ENCODE results near the gene TMEM208. TPM values are rescaled to one million over a fixed set of nuclear protein-coding genes. Genes with fewer than 3 reads are reported as not detected.

The TMEM208 gene
- polyA plus RNA-seq, 3 donors: 40.1 to 49.4 (median 45.5) TPM

GRCh38 chr16:67206838-67207248, 20.1 kb upstream of the TMEM208 start:
- no peak for DNase-seq

DNA sequence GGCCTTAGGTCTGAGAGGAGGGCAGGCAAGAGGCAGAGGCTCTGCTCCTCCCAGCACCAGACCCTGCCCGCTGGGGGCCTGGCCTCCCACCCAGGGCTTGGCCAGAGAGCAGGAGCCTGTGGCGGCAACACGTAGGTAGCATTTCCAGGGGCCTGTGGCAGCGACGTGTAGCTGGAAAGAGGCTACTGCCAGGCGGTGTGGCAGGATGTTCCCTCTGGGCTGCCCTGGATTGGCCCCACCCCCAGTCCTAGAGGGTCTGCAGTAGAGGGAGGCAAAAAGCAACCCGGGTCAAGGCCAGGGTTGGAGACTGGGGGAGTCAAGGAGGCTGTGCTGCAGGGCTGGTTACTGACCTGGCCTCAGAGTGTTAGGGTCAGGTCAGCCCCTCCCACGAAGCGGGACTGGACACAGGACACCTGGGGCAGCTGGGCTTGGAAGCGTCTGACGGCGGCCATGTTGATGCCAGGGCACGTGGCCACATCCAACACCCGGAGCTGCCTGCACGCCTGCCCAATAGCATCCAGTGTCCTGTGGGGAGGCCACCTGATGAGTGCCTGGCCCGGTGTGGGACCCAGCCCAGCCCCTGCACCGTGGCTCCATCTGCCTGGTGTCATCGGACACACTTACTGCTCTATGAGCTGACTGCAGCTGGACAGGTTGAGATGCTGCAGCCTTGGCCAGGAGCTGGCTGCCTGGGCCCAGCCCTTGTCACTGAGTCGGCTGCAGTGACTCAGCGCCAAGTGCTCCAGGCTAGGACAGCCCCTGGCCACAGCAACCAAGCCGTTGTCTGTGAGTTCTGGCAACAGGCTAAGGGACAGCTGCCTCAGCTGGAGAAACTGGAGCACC, 19.5 kb upstream of the TMEM208 start:
- no peak for DNase-seq

DNA sequence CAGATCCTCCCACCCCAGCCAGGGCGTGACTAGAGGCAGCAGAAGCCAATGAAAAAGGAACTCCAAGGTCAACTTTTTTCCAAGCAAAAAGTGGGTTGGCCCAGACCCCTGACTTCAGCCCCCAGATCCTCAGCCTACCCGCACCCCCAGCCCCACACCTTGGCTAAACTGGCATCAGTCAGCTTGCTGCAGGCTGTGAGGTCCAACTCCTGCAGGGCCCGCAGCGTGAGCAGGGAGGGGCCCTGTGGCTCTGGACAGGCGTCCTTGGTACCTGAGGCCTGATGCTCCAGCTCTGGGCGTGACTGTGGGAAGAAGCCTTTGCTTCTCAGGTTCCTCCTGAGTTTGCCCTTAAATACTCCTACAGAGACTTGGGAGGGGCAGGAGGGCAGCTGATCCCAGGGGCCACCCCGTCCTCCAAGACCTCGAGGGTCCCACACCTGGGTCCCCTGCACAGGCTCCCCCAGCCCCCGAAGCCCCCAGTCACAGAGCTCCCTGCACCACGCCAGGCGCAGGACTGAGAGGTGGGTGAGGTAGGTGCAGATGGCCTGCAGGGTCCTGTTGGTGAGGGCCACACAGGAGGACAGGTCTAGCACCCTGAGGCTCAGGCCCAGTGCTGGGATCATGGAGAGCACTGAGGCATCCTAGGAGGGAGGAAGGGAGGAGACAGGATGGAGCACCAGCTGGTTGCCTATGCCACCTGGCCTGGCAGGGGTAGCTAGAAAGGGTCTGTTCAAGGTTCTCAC, 18.6 kb upstream of the TMEM208 start:
- no peak for DNase-seq

DNA sequence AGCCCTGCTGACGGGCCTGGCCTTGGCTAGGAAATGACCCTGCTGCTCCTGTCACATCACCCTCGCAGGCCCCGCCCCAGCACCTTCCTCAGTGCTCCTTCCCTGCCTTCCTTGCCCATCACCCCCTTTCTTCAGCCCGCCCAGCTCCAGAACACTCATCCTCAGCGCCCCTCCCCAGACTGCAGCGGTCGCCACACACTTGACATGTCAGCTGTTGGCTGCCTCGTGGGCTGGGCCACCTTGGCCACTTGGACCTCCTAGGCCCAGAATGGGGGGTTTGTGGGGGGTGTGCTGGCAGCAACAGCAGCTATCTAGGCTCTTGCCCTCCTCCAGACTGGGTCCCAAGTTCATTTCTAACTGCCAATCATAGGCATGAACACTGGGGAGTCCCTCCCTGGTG, 17.4 kb upstream of the TMEM208 start:
- no peak for DNase-seq

DNA sequence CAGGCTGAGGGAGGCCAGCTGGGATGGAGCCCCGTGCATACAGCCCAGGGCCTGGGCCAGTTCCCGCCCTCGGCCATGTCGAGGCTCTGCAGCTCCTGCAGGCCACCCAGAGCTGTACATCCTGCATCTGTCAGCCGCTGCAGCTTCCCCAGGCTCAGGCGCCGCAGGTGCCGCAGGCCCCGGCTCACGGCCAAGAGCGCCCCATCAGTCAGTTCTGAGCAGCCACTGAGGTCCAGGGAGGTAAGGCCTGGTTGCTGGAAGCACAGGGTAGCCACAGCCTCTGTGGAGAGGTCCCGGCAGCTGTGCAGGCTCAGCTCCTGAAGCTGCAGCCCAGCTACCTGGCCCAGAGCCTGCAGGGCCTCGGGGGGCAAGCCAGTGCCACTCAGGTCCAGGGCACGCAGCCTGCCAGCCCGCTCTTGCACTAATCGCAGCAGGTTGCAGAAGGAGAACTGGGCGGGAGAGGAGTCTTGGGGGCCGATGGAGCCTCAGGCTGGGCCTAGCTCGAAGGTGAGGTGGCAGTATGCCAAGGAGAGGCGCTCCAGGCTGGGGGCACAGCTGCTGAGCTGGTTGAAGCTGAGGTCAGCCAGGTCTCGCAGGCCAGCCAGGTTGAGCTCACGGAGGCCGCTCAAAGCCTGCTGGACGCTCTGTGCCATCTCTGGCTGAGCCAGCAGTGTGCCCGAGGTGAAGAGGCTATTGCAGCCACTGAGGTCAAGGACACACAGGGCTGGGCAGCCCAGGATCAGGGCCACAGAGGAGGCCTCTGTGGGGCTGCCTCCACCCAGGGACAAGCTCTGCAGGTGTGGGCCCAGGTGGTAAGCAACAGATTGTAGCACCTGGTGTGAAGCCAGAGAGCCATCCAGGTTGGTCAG, 16.6 kb upstream of the TMEM208 start:
- DNase-seq: no peak

DNA sequence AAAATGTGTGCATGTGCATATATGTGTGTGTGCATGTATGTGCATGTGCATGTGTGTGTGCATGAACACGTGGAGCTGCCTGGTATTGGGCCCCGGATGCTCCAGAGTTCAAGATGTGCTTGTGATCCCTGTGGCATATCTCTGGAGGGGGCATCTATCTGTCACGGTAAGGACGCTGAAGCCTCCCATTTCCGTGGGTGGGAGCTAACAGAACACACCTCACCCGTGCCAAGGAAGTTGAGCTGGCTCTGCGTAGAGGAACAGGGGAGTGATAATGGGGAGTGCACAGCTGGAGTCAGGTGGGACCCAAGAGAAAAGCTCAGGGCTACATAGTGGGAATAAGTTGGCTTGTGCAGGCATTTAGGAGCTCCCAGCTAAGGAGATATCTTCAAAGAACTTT, 15.3 kb upstream of the TMEM208 start:
- DNase-seq: no peak

- no peak for DNase-seq
These were observed 14.2 kb upstream of the TMEM208 start for GRCh38 chr16:67212766-67213165.

- DNase-seq: no peak
These were observed 13.5 kb upstream of the TMEM208 start for GRCh38 chr16:67213197-67214019.

- DNase-seq: no peak
These were observed 11.2 kb upstream of the TMEM208 start for GRCh38 chr16:67215706-67216105.

DNA sequence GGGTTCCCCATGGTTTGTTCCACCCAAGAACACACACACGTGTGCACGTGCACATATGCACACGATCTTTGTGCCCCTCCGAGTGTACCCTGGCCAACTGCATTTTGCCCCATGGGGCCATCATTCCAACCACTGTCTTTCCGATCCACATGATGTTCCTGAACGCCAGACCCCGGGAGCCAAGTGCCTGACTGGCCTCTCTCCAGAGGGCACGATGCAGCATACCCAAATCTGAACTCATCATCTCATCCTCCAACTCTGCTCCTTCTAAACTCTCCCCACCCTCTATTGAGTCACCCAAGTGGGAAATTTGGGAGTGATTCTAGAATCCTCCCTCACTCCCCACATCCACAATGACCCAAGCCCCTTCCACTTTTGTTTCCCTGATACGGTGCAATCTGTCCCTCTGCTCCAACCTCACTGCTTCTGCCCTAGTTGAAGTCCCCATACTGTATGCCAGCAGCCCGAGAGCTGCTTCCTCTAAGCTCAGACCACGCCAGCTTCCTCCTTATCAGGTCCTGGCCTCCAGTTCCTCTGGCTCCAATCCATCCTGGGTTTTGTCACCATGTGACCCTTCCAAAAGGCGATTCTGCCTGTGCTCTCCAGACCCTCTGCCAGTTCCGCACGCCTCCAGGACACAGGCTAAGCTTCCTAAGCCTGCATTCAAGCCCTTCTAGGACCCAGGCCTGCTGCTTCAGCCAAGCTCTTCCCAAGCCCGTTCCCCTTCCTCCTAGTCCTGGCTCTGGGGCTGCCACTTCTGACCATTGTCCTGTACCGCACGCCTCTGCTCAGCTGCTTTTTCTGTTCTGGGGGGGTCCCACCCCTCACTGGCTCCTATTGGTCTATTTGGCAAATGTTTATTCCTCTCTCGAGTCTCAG, 10.1 kb upstream of the TMEM208 start:
- DNase-seq: no peak

GRCh38 chr16:67223992-67224391, 2.9 kb upstream of the TMEM208 start:
- no peak for DNase-seq

DNA sequence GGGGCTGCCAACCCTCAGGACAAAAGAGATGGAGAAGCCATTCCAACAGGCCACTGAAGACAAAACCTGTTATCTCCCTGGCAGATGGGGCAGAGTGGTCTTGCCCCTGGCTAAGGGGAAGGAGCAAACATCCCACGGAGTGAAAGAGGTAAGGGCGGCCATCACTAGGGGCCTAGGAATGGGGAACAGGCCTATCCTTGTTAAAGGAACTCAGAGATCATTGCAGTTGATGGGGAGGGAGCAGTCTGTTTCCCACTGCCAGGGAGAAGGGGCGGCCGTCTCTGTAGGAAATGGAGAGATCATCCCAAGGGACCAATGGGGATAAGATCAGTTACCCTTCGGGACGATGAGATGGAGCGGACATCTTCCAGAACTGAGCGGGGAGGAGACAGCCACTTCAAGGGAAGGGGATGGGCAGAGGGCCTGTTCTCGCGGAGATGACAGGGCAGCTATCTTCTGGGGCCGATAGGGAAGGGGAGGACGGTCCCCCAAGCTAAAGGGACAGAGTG, 581 bp upstream of the TMEM208 start:
- no peak for DNase-seq

- DNase-seq: no peak
These were observed 614 bp downstream of the TMEM208 start for GRCh38 chr16:67227567-67227921.

DNA sequence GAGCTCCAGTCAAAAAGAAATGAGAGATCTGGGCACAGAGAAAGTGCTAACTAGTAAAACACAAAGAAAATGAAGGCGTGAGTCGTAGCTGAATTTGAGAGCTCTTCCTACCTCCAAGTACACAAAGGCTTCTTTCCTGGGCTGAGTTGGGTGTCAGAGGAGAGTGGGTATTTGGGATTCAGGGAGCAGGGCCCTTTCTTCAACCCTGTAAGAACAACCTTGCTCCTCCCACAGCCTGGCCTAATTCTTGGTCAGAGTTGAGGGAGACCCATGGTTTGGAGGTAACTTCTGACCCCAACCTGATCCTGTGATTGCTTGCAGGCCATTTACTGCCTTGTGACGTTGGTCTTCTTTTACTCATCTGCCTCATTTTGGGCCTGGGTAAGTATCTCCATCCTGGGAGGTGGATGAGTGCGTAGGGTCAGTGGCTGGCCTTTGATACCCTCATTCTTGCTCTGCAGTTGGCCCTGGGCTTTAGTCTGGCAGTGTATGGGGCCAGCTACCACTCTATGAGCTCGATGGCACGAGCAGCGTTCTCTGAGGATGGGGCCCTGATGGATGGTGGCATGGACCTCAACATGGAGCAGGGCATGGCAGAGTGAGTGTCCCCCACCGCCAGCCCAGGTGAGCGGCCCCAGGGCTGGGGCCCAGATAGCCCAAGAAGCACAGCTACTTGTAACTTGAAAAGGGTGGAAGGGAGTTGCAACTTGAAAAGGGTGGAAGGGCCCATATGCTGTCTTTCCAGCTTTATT, 1.3 kb downstream of the TMEM208 start:
- no peak for DNase-seq

- DNase-seq: no peak
These were observed 2.0 kb downstream of the TMEM208 start for GRCh38 chr16:67228905-67229304.

GRCh38 chr16:67229906-67230808, 3.2 kb downstream of the TMEM208 start:
- no peak for DNase-seq

DNA sequence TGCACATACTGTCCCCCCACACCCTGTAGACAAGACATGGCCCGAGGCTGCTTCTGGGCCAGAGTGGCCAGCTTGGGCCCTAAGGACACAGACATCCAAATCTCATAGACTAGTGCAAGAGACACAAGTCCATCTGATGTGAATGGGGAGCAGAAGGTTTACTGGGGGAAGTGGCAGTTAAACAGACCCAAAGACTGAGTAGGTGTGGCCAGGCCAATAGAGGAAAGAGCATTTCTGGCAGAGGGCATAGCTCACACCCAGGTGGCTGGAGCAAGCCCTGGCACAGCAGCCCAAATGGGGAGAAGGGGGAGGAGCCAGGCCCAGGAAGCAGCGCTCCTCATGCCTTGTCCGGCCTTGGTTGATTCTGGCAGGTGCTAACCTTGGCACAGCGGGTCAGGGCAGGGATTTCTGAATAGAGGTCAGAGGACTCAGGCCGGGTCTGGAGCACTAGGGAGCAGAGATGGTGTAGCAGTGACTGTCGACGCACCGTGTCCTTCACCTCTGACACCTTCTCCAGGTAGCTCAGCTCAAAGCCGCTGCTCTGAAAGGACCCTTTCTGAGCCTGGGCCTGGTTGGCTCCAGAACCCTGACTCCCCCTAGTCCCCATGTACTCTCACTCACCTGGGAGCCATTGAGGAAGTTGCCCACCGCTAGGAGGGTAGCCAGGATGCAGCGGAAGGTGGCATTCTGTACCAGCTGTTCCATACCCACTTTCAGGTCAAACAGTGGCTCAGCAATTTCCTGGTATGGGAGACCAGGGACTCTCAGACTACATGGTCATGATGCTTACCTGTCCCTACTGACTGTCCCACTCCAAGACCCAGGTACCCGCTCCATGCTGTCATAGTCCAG, 4.1 kb downstream of the TMEM208 start:
- DNase-seq: no peak

All from renal pelvis (tissue), 4 donors.